HEK293 (cell line): Measurements from ENCODE around the gene KIAA1958.

ENCODE experiments used
- CTCF ChIA-PET: fragments of 350-600 bp; formaldehyde crosslinking; extraction: SDS; loops from one replicate; lab custom pipeline; 2021; ENCODE audit warnings: antibody characterized with exemption; lab: Yijun Ruan, JAX
- POLR2A ChIA-PET: fragments of 300-600 bp; formaldehyde crosslinking; extraction: SDS; loops from one replicate; lab custom pipeline; 2020; ENCODE audit warnings: antibody characterized with exemption, inconsistent platforms; lab: Yijun Ruan, JAX
- H3K27ac ChIP-seq: fragments of 200-500 bp; sonication (Bioruptor generic); 2 replicates; pipeline ENCODE4 v1.5.1; 2014; ENCODE audit warnings: low read depth, low read length, control low read depth, inconsistent platforms; ENCODE audit errors: extremely low read depth
- H3K36me3 ChIP-seq, 2 experiments: fragments of 200-500 bp in 1 of 2; sonication (Bioruptor generic) in 1 of 2; 1 replicate in 1 of 2; 2 replicates in 1 of 2; pipeline ENCODE4 v1.5.1; 2014 to 2017; ENCODE audit warnings: inconsistent platforms in 2 of 2, low read length in 2 of 2; ENCODE audit not compliant: control insufficient read depth in 2 of 2, insufficient read depth in 1 of 2
- H3K4me1 ChIP-seq: fragments of 200-500 bp; sonication (Bioruptor generic); 2 replicates; pipeline ENCODE4 v1.5.1; 2014; ENCODE audit warnings: mild to moderate bottlenecking, low read length, inconsistent platforms; ENCODE audit not compliant: control insufficient read depth, insufficient read depth
- H3K4me3 ChIP-seq: 2 replicates; pipeline ENCODE4 v1.5.1; 2011; ENCODE audit warnings: low read depth, mild to moderate bottlenecking, control low read depth, low read length, moderate library complexity
- H3K9me3 ChIP-seq: fragments of 200-500 bp; sonication (Bioruptor generic); 2 replicates; pipeline ENCODE4 v1.5.1; 2014; ENCODE audit warnings: low read depth, low read length, inconsistent platforms; ENCODE audit not compliant: control insufficient read depth, insufficient read depth
- GLI4 ChIP-seq: fragments of 450-650 bp; formaldehyde crosslinking; IDR thresholded peaks from 2 replicates; pipeline ENCODE4 v1.5.1; 2016; ENCODE audit warnings: missing biosample characterization, missing genetic modification characterization
- MYNN ChIP-seq: fragments of 450-650 bp; formaldehyde crosslinking; IDR thresholded peaks from 2 replicates; pipeline ENCODE4 v1.5.1; 2016; ENCODE audit warnings: missing biosample characterization, missing genetic modification characterization, borderline replicate concordance
- MZF1 ChIP-seq: fragments of 450-650 bp; formaldehyde crosslinking; IDR thresholded peaks from 2 replicates; pipeline ENCODE4 v1.5.1; 2017; ENCODE audit warnings: missing biosample characterization, missing genetic modification characterization, borderline replicate concordance
- SETDB1 ChIP-seq: IDR thresholded peaks from one replicate; pipeline ENCODE4 v1.6.1; 2017; ENCODE audit warnings: mild to moderate bottlenecking, low read length, moderate library complexity, mixed read lengths; ENCODE audit not compliant: insufficient read length
- ZFP3 ChIP-seq: fragments of 450-650 bp; formaldehyde crosslinking; IDR thresholded peaks from 2 replicates; pipeline ENCODE4 v1.5.1; 2016; ENCODE audit warnings: low read depth, missing biosample characterization, missing genetic modification characterization
- ZNF138 ChIP-seq: fragments of 450-650 bp; formaldehyde crosslinking; IDR thresholded peaks from 2 replicates; pipeline ENCODE4 v1.5.1; 2016; ENCODE audit warnings: missing biosample characterization, missing genetic modification characterization, borderline replicate concordance
- ZNF184 ChIP-seq: fragments of 450-650 bp; IDR thresholded peaks from 2 replicates; pipeline ENCODE4 v1.5.1; 2018; ENCODE audit warnings: missing biosample characterization, mild to moderate bottlenecking, missing genetic modification characterization
- ZNF19 ChIP-seq: fragments of 450-650 bp; formaldehyde crosslinking; IDR thresholded peaks from 2 replicates; pipeline ENCODE4; 2016; ENCODE audit warnings: missing biosample characterization, missing genetic modification characterization, low read depth
- ZNF2 ChIP-seq: fragments of 450-650 bp; formaldehyde crosslinking; IDR thresholded peaks from 2 replicates; pipeline ENCODE4 v1.5.1; 2016; ENCODE audit warnings: missing biosample characterization, missing genetic modification characterization
- ZNF416 ChIP-seq: fragments of 450-650 bp; formaldehyde crosslinking; IDR thresholded peaks from 2 replicates; pipeline ENCODE4 v1.5.1; 2016; ENCODE audit warnings: missing biosample characterization, missing genetic modification characterization
- ZNF423 ChIP-seq: fragments of 450-650 bp; formaldehyde crosslinking; IDR thresholded peaks from 2 replicates; pipeline ENCODE4 v1.5.1; 2016; ENCODE audit warnings: missing biosample characterization, missing genetic modification characterization
- ZNF501 ChIP-seq: fragments of 450-650 bp; formaldehyde crosslinking; IDR thresholded peaks from 2 replicates; pipeline ENCODE4 v1.5.1; 2016; ENCODE audit warnings: missing biosample characterization, missing genetic modification characterization
- ZNF521 ChIP-seq: fragments of 450-650 bp; formaldehyde crosslinking; IDR thresholded peaks from 2 replicates; pipeline ENCODE4 v1.5.1; 2017; ENCODE audit warnings: missing biosample characterization, mild to moderate bottlenecking, missing genetic modification characterization
- ZNF561 ChIP-seq: fragments of 450-650 bp; IDR thresholded peaks from 2 replicates; pipeline ENCODE4 v1.5.1; 2018; ENCODE audit warnings: missing biosample characterization, missing genetic modification characterization, borderline replicate concordance
- ZNF626 ChIP-seq: fragments of 450-650 bp; sonication (Bioruptor Pico); formaldehyde crosslinking; IDR thresholded peaks from 2 replicates; pipeline ENCODE4 v1.5.1; 2018; ENCODE audit warnings: missing biosample characterization, missing genetic modification characterization, inconsistent platforms
- TF ChIP-seq, protein P1 (sequence below): fragments of 450-650 bp; IDR thresholded peaks from 2 replicates; pipeline ENCODE4 v1.5.1; 2018; ENCODE audit warnings: missing biosample characterization, missing genetic modification characterization
- TF ChIP-seq, protein P2 (sequence below): fragments of 450-650 bp; IDR thresholded peaks from 2 replicates; pipeline ENCODE4 v1.5.1; 2018; ENCODE audit warnings: missing biosample characterization, mild to moderate bottlenecking, missing genetic modification characterization

KIAA1958 gene

DNA sequence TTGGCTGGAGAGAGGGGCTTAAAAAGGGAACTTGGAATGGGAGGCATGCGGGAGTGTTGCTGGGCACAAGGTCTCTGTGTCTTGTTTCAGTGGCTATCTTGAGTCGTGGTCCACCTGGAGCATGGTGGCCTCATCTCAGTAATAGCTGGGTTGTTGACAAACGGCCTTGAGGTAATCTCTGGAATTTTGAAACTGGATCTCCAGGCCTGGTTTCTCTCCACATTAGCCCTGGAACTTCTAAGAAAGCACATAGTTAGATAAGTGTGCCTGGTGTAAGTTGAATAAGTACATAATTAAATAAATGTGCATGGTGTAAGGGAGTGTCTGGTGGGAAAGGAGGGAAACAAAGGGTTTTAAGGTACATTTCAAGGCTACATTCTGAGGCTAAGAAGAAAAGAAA is 169.0 kb downstream of the KIAA1958 start:
- POLR2A ChIA-PET = no interaction called here
- TF ChIP-seq ZFP3 (tag by site-specific recombination) = no peak
- no peak for TF ChIP-seq MYNN (tag by site-specific recombination)
- TF ChIP-seq ZNF423 = no peak
- no peak for TF ChIP-seq SETDB1
- TF ChIP-seq ZNF184 (tag by site-specific recombination) = no peak
- TF ChIP-seq, protein P1, sequence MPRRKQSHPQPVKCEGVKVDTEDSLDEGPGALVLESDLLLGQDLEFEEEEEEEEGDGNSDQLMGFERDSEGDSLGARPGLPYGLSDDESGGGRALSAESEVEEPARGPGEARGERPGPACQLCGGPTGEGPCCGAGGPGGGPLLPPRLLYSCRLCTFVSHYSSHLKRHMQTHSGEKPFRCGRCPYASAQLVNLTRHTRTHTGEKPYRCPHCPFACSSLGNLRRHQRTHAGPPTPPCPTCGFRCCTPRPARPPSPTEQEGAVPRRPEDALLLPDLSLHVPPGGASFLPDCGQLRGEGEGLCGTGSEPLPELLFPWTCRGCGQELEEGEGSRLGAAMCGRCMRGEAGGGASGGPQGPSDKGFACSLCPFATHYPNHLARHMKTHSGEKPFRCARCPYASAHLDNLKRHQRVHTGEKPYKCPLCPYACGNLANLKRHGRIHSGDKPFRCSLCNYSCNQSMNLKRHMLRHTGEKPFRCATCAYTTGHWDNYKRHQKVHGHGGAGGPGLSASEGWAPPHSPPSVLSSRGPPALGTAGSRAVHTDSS (tag by site-specific recombination) = no peak
- TF ChIP-seq MZF1 (tag by site-specific recombination) = no peak
- no peak for TF ChIP-seq ZNF501 (tag by site-specific recombination)
- no peak for TF ChIP-seq ZNF521 (tag by site-specific recombination)
- TF ChIP-seq GLI4 (tag by site-specific recombination) = no peak
- TF ChIP-seq ZNF2 (tag by site-specific recombination) = no peak
- no peak for TF ChIP-seq ZNF626 (tag by site-specific recombination)
- no peak for TF ChIP-seq ZNF416 (tag by site-specific recombination)
- no peak for TF ChIP-seq ZNF19 (tag by site-specific recombination)
- no peak for TF ChIP-seq ZNF138 (tag by site-specific recombination)
- H3K4me3 ChIP-seq = no peak overlapping the region
- CTCF ChIA-PET = no interaction called here
- peaks cover 0 to 9% of the 10 kb centered on the region in 2 experiments; a peak in 1 of 3 replicates for H3K36me3 ChIP-seq
- H3K27ac ChIP-seq = no peak overlapping the region
- H3K4me1 ChIP-seq = no peaks in the 10 kb centered on the region
- no peaks in the 10 kb centered on the region for H3K9me3 ChIP-seq

- TF ChIP-seq, protein P2, sequence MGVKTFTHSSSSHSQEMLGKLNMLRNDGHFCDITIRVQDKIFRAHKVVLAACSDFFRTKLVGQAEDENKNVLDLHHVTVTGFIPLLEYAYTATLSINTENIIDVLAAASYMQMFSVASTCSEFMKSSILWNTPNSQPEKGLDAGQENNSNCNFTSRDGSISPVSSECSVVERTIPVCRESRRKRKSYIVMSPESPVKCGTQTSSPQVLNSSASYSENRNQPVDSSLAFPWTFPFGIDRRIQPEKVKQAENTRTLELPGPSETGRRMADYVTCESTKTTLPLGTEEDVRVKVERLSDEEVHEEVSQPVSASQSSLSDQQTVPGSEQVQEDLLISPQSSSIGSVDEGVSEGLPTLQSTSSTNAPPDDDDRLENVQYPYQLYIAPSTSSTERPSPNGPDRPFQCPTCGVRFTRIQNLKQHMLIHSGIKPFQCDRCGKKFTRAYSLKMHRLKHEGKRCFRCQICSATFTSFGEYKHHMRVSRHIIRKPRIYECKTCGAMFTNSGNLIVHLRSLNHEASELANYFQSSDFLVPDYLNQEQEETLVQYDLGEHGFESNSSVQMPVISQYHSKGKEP (tag by site-specific recombination) = no peak
- TF ChIP-seq SETDB1 = no peak
- Histone ChIP-seq H3K4me3 (no peak overlapping the region), H3K4me1 (no peaks in the 10 kb centered on the region), H3K27ac (no peak overlapping the region), H3K36me3 (peaks cover 0 to 9% of the 10 kb centered on the region in 2 experiments; a peak in 1 of 3 replicates), H3K9me3 (no peaks in the 10 kb centered on the region)
- ChIA-PET CTCF (interaction anchor here (0.5 kb wide), 1 partner anchor 51 kb away, joined by 5 read pairs; no protein-coding TSS in a partner anchor), POLR2A (interaction anchor here (0.6 kb wide), 2 partner anchors 258 to 293 kb away, joined by 3 read pairs; no protein-coding TSS in a partner anchor)
These were observed 173.3 kb downstream of the KIAA1958 start for GRCh38 chr9:112659906-112660305.

DNA sequence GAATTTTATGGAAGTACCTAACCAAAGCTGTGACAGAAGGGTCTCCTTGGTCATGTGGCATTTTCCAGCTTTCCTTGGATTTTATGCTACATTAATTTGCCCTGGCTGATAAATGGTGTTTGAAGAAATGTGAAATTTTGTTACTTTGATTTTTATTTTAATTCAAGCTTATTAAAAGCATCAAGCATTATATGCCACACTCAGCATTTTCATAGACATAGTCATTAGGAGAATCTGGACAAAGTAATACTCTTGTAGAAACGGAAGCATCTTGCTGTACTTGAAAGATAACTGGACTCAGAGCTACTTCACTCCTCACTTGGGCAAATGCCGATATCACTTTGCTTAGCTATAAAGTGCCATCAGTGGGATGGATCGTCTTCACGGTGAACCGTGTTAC is 177.1 kb downstream of the KIAA1958 start:
- Histone ChIP-seq H3K9me3 (no peaks in the 10 kb centered on the region), H3K4me3 (no peak overlapping the region), H3K27ac (no peak overlapping the region), H3K36me3 (peaks cover 0 to 9% of the 10 kb centered on the region in 2 experiments; a peak in 1 of 3 replicates), H3K4me1 (no peaks in the 10 kb centered on the region)
- ChIA-PET CTCF (interaction anchor here (1.1 kb wide), 1 partner anchor 578 kb away, joined by 3 read pairs; no protein-coding TSS in a partner anchor), POLR2A (interaction anchor here (1.3 kb wide), 1 partner anchor 284 kb away, joined by 3 read pairs; the partner anchor contains the start of gene HSDL2)
- no peak for TF ChIP-seq ZNF561 (tag by site-specific recombination)
